ENCODE results near the gene GRPEL1. TPM values are rescaled to one million over a fixed set of nuclear protein-coding genes. Genes with fewer than 3 reads are reported as not detected.

The GRPEL1 gene
- total RNA-seq, 1 donor from 2014 or later = 31.5 TPM

DNA sequence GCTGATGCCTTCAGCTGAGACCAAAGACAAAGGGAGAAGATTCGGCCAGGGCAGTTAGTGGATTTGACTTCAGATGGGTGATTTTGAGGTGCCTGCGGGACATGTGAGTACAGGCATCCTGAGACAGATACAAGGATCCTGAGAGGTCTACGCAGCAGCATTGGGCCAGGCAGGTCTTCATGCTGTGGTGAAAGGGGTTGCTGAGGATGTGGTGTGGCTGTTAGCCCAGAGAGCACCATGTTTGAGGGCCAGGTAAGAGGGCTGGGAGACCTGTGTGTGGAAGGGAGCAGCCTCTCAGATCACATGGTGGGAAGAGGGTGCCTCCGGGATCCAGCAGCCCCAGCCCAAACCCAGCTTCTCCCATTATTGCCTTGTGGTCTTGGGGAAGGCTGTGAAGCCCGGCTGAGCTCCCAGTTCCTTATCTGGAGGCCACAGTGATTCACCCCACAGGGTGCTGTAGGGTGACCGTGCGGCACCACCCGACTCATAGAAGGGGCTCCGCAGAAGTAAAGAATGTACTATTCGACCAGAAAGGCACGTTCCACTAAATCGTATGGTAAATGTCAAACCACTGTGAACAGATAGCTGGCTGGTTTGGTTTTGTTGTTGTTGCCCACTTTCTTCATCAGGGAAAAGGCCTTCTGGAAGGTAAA lies 52.4 kb downstream of the GRPEL1 start:
- Histone ChIP-seq H3K36me3 (ENCODE audit: control insufficient read depth, insufficient read depth, low read length) (peaks cover 2% of the 10 kb centered on the region), H3K4me3 (ENCODE audit: low read depth, low read length) (no peak overlapping the region), H3K27me3 (ENCODE audit: control insufficient read depth, insufficient read depth, low read length) (no peaks in the 10 kb centered on the region)

DNA sequence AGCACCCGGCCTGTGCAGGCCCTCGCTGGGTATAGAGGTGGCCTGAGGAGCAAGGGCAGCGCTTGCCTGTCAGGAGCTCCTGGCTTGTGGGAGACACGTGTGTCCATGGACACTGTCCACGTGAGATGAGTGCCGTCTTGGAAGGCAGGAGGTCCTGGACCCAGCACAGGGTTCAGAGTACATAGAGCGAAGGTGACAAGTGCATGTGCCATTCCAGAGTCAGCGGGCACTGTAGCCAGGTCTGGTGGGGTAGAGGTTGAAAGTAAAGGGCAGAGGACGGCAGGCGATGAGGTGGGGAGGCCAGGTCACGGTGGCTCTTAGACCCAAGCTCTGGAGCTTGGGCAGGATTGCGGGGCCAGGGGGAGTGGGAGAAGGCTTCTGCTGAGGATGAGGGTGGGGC lies 53.0 kb downstream of the GRPEL1 start:
- TF ChIP-seq, protein P1, sequence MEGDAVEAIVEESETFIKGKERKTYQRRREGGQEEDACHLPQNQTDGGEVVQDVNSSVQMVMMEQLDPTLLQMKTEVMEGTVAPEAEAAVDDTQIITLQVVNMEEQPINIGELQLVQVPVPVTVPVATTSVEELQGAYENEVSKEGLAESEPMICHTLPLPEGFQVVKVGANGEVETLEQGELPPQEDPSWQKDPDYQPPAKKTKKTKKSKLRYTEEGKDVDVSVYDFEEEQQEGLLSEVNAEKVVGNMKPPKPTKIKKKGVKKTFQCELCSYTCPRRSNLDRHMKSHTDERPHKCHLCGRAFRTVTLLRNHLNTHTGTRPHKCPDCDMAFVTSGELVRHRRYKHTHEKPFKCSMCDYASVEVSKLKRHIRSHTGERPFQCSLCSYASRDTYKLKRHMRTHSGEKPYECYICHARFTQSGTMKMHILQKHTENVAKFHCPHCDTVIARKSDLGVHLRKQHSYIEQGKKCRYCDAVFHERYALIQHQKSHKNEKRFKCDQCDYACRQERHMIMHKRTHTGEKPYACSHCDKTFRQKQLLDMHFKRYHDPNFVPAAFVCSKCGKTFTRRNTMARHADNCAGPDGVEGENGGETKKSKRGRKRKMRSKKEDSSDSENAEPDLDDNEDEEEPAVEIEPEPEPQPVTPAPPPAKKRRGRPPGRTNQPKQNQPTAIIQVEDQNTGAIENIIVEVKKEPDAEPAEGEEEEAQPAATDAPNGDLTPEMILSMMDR (IDR thresholded peaks at IDR 0.05; ENCODE audit: insufficient read depth, low read length, poor library complexity, severe bottlenecking) = no peak
- Histone ChIP-seq H3K27me3 (ENCODE audit: control insufficient read depth, insufficient read depth, low read length) (no peaks in the 10 kb centered on the region), H3K4me3 (ENCODE audit: low read depth, low read length) (no peak overlapping the region), H3K36me3 (ENCODE audit: control insufficient read depth, insufficient read depth, low read length) (peaks cover 2% of the 10 kb centered on the region)
- DNase-seq (ENCODE audit: low read depth) = no peak

More for the DNA sequence above, 52.4 kb downstream of the GRPEL1 start:
- no peak for DNase-seq (ENCODE audit: low read depth)
- TF ChIP-seq, protein P1 (IDR thresholded peaks at IDR 0.05; ENCODE audit: insufficient read depth, low read length, poor library complexity, severe bottlenecking) = no peak

DNA sequence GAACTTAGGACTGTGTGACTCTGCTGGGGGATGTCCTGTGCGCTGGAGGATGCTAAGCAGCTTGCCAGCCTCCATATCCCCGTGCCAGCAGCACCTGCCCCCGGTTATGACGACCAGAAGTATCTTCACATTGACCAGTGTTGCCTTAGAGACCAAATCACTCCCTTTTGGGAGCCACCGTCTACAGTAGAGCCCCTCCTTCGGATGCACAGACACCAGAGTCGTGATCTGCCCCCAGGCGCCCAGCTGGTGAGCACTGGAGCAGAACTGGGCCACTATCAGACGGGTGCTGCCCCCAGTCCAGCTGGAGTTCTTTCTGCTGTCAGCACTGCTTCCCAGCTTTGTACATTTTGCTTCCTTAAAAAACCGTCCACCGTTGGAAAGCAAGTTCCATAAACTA lies 54.7 kb downstream of the GRPEL1 start:
- TF ChIP-seq, protein P1 (IDR thresholded peaks at IDR 0.05; ENCODE audit: insufficient read depth, low read length, poor library complexity, severe bottlenecking) = no peak
- no peak for DNase-seq (ENCODE audit: low read depth)
- H3K36me3 ChIP-seq (ENCODE audit: control insufficient read depth, insufficient read depth, low read length) = peaks cover 2% of the 10 kb centered on the region
- no peak overlapping the region for H3K4me3 ChIP-seq (ENCODE audit: low read depth, low read length)
- no peaks in the 10 kb centered on the region for H3K27me3 ChIP-seq (ENCODE audit: control insufficient read depth, insufficient read depth, low read length)

DNA sequence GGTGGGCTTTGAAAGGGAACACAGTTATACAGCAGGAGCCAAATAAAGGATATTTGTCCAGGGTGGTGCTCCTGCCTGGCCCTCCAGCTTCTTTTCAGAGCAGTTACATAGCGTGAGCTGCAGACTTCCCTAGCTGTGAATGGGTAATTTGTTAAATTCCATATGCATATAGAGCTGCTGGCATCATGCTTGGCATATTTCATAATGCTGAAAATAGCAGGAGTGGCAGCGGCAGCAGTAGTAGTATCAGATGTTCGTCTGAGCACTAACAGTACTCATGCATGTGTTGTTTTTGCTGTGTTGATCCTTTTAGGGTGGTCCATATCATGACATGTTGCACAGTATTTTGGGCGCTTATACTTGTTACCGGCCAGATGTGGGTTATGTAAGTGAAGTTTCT lies 58.3 kb downstream of the GRPEL1 start:
- TF ChIP-seq, protein P1 (IDR thresholded peaks at IDR 0.05; ENCODE audit: insufficient read depth, low read length, poor library complexity, severe bottlenecking) = no peak
- DNase-seq (ENCODE audit: low read depth) = no peak
- H3K36me3 ChIP-seq (ENCODE audit: control insufficient read depth, insufficient read depth, low read length) = no peaks in the 10 kb centered on the region
- no peaks in the 10 kb centered on the region for H3K27me3 ChIP-seq (ENCODE audit: control insufficient read depth, insufficient read depth, low read length)
- no peak overlapping the region for H3K4me3 ChIP-seq (ENCODE audit: low read depth, low read length)

Other genes starting within 250 kb of the GRPEL1 start
- gene TBC1D14, start 158.2 kb downstream of the GRPEL1 start, total RNA-seq = 52.8 and 53.3 TPM in 2 replicates
- 26.9 and 27.9 TPM in 2 replicates for gene TADA2B, start 24.7 kb downstream of the GRPEL1 start, total RNA-seq
- gene SORCS2, start 124.5 kb upstream of the GRPEL1 start, total RNA-seq = 1.4 and 8.1 TPM in 2 replicates

Data from kidney epithelial cell (primary cell).